NOMO-1 (cell line): Measurements from ENCODE around the gene PRDM11.
"Not testable (repeated sequence)": the region's sequence is repeated elsewhere in the genome, so short reads cannot be mapped to it uniquely, and the experiment has no call there.

Experiments used
- DNase-seq, 2 experiments: peaks; one replicate each; lab custom pipeline; 2025; ENCODE audit not compliant: unreplicated experiment in 2 of 2; lab: John Stamatoyannopoulos, UW

Gene PRDM11

DNA sequence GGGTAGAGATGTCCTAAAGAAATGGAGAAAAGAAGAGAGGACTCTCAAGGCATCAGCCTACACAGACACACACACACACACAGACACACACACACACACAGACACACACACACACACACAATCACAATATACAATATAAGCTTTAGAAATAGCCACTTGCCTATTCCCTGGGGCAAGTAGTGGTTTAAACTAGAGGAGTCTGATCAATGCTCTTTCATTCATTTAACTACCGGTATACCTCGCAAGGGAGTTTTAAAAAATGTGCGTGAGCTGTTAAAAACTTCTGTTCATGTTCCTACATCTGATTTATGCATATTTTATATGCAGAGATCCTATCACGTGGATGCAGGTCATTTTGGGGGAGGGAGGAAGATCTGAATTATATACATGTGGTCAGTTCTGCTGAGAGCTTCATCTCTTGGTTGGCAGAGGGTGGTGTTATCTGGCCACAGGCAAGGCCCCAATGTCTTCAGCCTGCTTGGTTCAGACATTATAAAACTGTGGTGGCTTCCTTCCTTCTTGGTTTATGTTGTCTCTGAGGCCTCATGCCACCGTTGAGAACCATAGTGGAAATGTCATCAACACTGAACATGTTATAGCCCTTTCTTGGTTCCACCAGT is 83.1 kb downstream of the PRDM11 start:
- no peak for DNase-seq

DNA sequence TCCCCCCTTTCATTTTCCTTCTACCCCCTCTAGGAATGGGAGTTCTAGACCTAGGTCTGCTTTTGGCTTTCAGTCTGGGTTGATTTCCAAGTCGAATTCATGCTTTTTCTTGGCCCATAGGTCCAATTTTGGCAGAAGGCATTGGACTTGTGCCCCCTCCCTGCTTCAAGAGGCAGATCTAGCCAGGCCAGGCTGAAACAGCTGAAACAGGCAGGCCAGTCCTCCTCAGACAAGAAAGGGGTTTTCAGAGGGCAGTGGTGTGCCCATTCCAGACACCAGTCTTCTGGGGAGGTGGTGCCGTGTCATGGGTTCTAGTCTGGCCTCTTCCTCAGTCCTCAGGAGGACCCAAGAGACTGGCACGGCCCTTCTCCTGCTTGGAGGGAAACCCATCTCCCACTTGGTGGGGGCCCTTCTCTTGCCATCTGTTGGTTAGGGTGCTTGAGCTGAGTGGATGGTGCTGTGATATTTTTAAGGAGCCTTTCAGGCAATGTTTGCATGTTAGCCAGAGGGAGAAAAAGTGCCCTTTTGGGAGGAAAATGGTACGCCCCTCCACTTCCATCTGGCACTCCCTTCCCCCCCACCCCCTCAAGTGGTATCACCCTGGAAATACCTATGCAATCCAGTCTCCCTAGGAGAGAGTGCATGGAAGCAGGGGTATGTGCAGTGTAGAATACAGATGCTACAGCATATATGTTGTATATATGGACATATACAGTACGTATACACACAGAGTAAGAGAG is 86.1 kb downstream of the PRDM11 start:
- no peak for DNase-seq

DNA sequence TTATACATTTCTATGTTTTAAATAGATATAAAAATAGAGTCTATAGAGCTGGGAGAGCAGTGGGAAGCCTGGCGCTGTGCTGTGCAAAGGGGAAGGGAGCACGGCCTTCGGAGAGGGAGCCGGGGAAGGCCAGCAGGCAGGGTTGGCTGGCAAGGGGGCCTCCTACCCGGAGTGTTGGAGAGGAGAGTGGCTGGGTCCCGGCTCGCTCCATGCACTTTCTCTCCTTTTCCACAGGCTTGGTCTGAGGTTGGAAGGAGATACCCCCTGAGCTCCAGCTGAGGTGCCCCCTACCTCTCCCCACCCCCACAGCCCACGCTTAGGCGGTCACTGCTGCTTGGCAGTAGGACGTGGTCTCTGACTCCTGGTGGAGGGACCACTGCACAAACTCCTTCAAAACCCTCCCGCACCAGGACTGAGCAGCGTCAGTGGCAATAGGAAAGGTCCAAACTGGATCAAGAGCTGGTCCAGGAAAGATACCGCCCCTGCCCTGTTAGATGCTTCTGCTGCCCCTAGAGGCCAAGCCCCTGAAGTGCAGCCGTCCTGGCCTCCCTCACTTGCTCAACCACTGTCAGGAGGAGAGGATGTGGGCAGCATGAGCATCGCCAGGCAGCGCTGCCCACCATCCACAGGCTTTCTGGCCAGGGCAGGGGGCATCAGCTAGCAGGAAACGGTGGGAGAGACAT is 86.8 kb downstream of the PRDM11 start:
- DNase-seq, result peak; percentile 12 to 29

GRCh38 chr11:45233804-45234170 is 87.3 kb downstream of the PRDM11 start:
- DNase-seq, result no peak

DNA sequence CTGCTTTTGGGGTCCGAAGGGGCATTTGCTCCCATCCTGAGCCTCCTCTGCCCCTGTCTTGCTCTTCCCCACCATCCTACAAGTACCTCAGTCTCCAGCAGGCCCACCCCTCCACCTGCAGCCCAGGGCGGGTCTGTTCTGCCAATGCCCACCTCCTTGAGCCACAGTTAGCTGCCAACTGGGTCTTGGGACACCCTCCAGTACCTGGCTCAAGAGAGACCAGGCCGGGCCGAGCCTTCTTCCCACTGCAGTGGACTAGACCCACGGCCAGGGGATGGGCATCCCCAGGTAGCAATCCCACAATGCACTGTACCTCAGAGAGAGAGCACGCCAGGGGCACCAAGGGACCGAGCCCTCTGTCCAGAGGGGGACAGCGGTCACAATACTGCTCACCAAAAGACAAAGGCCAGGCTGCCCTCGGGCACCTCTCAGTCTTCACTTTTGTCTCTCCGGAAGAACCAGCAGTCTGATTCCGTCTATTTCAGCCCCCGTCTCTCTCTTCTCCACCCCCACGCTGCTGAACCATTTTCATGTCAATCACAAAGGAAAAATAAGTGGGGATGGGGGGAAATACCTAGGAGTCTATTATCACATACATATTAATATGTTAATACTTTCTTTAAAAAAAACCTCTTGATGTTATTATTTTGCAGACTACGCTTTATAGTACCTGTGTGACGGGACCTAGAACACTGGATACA is 88.0 kb downstream of the PRDM11 start:
- no peak for DNase-seq

- no peak for DNase-seq
These were observed 91.4 kb downstream of the PRDM11 start for GRCh38 chr11:45237711-45238315.

DNA sequence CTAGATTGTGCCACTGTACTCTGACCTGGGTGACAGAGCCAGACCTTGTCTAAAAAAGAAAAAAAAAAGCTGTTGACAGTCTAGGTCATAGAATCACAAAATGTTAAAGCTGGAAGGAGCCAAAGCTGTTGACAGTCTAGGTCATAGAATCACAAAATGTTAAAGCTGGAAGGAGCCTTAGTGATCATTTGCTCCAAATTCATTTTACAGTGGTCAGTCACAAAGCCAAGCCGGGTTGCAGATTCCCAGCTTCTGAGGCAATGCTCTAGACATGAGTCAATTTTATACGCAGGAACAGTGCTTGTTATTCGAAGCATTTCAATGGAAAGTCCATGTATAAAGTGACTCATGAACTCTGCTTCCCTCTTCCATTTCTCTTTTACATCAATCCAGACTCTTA is 92.3 kb downstream of the PRDM11 start:
- no peak for DNase-seq

GRCh38 chr11:45239733-45240132 is 93.3 kb downstream of the PRDM11 start:
- DNase-seq, result no peak

DNA sequence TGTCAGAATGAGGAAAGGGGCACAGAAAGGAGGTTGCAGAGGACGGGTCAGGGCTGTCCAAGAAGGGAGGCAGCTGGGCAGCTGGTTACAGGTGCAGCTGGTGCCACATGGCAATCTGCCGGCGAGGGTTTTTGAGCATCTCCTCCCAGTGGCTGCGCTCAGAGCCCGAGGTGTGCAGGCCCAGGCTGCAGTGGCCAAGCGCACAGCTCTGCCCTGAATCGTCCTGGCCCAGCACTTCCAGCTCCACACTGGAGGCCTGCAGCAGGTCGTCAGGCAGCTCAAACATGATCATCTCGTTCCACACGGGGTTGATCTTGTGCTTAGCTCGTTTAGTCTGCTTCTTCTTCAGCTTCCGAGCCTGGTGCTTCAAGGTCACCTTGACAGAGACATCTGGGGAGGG is 97.5 kb downstream of the PRDM11 start:
- DNase-seq, result no peak

DNA sequence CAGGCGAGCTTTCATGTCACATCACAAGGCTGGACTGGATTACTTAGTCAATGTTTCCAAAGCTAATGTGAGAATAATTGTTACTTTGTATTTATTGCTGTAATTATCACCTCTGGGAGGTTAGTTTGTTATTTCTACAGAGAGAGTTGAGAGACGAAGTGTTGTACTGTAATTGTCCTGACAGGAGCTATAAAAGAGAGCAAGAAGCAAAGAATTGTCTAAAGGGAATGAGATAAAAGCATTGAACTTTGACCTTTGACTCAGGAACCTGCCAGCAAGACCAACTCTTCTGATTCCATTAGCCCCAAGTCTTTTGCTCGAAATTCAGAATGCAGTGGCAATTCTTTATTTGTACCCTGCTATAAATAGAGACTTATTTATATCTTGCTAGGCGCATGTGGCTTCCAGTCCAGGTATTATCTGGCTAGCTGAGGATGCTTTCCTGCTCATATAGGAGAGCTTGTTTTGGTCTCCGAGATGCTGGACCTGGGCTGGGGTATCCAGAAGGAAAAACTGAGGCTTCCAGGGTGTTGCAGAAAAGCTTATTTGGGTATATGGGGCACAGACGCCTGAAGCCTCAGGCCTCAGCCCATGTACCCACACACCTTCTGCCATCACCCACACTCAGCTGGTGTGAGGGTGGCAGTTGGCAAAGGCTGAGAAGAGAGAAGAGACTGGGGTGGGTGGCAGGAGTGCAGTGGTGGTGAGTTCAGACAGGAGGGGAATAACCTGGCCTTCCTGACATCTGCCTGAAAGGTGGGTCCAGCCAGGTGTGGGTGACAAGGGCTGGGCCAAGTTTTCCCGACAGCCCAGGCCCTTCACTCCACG is 99.0 kb downstream of the PRDM11 start:
- no peak for DNase-seq

DNA sequence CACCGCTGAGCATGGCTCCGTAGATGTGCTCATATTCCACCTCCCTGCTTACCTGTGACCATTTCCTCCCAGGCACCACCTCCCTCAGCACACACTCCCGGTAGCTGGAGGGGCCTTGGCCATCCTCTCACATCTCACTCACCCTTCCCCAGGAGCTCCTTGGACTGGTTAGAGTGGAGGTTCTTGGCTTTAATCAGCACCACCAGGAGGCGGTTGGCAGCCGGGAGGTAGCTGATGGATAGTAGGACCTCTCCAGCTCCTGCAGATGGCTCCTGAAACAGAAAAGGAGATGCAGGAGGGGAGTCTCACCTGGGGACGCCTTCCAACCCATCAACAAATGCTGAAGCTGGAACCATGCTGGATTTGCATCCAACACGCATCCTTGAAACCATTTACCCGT is 99.8 kb downstream of the PRDM11 start:
- DNase-seq, result no peak

GRCh38 chr11:45247433-45247832 is 101.0 kb downstream of the PRDM11 start:
- no peak for DNase-seq

- DNase-seq, result no peak
These were observed 102.1 kb downstream of the PRDM11 start for GRCh38 chr11:45248501-45249011.

- DNase-seq, result not testable (repeated sequence)
These were observed 102.9 kb downstream of the PRDM11 start for GRCh38 chr11:45249372-45249771.

GRCh38 chr11:45250035-45250718 is 103.7 kb downstream of the PRDM11 start:
- no peak for DNase-seq

DNA sequence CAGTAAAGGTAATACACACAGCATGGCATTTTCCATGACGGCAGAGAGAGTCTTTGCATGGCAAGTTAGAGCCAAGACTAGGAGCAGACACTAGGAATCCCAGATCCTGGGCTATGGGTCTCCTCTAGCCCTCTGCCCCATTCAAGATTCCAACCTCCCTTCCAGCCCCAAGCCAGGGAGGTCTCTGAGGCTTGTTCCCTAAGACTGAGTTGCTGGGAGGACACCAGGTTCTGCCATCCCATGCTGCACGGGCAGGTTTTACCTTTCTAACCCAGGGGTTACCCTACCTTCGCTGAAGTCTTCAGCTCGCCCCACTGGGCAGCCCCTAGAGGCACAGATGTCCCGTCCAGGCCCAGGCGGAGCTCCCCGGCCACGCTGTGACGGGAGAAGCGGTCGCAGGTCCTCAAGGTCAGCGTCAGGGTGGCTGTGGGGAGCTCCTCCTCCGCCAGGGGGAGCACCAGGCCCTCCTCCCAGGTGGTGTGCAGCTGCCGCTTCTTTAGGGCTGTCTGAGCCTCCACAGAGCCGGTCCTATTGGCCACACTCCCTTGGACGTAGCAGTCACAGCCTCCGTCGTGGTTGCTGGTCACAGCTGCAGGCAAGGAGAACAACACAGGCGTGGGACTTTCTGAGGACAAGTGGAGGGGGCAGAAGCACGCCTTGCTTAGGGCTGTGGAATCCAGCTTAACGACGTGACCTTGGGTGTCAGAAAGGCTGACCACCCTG is 105.9 kb downstream of the PRDM11 start:
- peak; percentile 12 to 20 for DNase-seq

DNA sequence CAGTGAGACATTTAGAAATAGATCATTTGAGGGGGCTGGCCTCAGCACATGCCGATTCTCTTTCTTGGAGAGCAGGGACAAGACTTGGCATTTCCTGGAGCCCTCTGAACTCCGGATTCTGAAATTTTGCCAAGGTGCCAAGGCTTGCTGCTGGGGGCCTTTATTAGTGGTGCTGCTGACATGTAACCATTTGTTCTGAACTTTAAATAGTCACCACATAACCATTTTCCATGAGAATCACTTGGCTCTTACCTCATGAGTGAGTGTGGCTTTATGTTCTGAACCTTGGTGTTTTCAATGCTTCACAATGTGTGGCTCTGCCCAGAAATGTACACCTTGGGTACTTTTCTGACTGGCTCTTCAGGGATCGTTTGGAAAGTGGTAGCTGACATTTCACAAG is 106.4 kb downstream of the PRDM11 start:
- no peak for DNase-seq

DNA sequence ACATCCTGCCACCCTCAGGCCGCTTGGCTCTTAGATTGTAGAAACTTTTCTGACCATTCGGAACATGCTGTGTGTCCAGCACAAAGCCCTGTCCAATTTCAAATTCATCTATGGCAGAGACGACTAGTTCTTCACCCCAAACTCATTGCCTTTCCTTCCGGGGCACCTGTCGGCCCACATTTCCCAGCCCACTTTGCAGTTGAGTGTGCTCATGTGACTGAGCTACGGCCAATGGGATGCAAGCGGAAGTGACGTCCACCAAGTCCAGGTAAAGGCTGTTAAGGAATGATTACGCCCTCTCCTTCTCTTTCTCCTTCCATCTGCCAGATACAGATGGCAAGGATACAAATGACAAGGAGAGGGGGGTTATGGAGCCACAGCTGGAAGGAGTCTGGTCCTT is 107.2 kb downstream of the PRDM11 start:
- no peak for DNase-seq

GRCh38 chr11:45254070-45254469 is 107.6 kb downstream of the PRDM11 start:
- DNase-seq, result no peak
